Measurements from ENCODE around the gene CLCNKB.
"Not testable (repeated sequence)": the region's sequence is repeated elsewhere in the genome, so short reads cannot be mapped to it uniquely, and the experiment has no call there.

Gene CLCNKB

GRCh38 chr1:16043521-16043920 lies at the start of gene CLCNKB:
CLCNKB (plus strand) TSS chr1:16043782; CDS start chr1:16044493, 711 bp downstream.
- DNase-seq, result peak; percentile 99

GRCh38 chr1:15994081-15994480 lies 49.5 kb upstream of the CLCNKB start:
- no peak for DNase-seq

GRCh38 chr1:15994590-15995351 lies 48.8 kb upstream of the CLCNKB start:
- no peak for DNase-seq

GRCh38 chr1:15997076-15997585 lies 46.5 kb upstream of the CLCNKB start:
- DNase-seq, result no peak

GRCh38 chr1:15997637-15998280 lies 45.8 kb upstream of the CLCNKB start:
- no peak for DNase-seq

GRCh38 chr1:15998929-15999328 lies 44.7 kb upstream of the CLCNKB start:
- no peak for DNase-seq

- not testable (repeated sequence) for DNase-seq
Measured at GRCh38 chr1:16001274-16001673, 42.3 kb upstream of the CLCNKB start.

GRCh38 chr1:16005597-16005996 lies 38.0 kb upstream of the CLCNKB start:
- DNase-seq, result no peak

- DNase-seq, result no peak
Measured at GRCh38 chr1:16006010-16006409, 37.6 kb upstream of the CLCNKB start.

GRCh38 chr1:16006552-16007485 lies 36.8 kb upstream of the CLCNKB start:
- DNase-seq, result no peak

- no peak for DNase-seq
Measured at GRCh38 chr1:16007671-16008341, 35.8 kb upstream of the CLCNKB start.

GRCh38 chr1:16009030-16009460 lies 34.5 kb upstream of the CLCNKB start:
- peak; percentile 30 for DNase-seq

- DNase-seq, result no peak
Measured at GRCh38 chr1:16009678-16010077, 33.9 kb upstream of the CLCNKB start.

- DNase-seq, result no peak
Measured at GRCh38 chr1:16010837-16011236, 32.7 kb upstream of the CLCNKB start.

GRCh38 chr1:16011936-16012589 lies 31.5 kb upstream of the CLCNKB start:
- no peak for DNase-seq

GRCh38 chr1:16012590-16013219 lies 30.9 kb upstream of the CLCNKB start:
- DNase-seq, result no peak

GRCh38 chr1:16013220-16013907 lies 30.2 kb upstream of the CLCNKB start:
- DNase-seq, result no peak

- no peak for DNase-seq
Measured at GRCh38 chr1:16013908-16014258, 29.7 kb upstream of the CLCNKB start.

- no peak for DNase-seq
Measured at GRCh38 chr1:16014509-16015482, 28.8 kb upstream of the CLCNKB start.

- DNase-seq, result no peak
Measured at GRCh38 chr1:16015491-16015890, 28.1 kb upstream of the CLCNKB start.
